22Rv1 (cell line): ENCODE measurements around the gene CHST15.
A peak's percentile ranks its signal among the peaks of the same experiment; 100 is the strongest.

Experiments
- H3K27ac ChIP-seq: fragments of 450-650 bp; 2 replicates; pipeline ENCODE4 v1.5.1; 2017
- ZFX ChIP-seq: fragments of 450-650 bp; IDR thresholded peaks from 2 replicates; pipeline ENCODE4 v1.6.1; 2017; ENCODE audit warnings: antibody characterized with exemption, borderline replicate concordance
- TF ChIP-seq, protein P1 (sequence below): fragments of 450-650 bp; IDR thresholded peaks from 2 replicates; pipeline ENCODE4 v1.5.1; 2017; ENCODE audit warnings: mild to moderate bottlenecking

Gene CHST15

DNA sequence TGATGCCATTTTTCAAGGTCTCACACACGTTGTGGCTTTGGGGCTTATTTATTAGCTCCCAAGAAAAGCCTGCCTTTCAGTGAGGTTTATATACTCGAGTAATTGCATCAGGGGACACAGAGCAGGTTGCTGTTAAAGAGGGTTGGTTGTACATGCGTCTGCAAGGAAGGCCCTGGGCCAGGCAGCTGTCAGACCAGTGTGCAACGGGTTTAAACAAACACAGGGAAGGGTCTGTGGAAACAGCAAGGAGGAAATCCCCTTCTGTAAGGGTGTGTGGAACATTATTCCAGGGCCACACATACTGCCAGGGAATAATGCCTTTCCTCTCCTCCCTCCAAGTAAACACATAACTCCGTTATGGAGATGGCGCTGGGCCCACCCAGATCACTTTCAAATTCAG, 1.7 kb upstream of the CHST15 start:
- H3K27ac ChIP-seq: no peak overlapping the region
- TF ChIP-seq, protein P1, sequence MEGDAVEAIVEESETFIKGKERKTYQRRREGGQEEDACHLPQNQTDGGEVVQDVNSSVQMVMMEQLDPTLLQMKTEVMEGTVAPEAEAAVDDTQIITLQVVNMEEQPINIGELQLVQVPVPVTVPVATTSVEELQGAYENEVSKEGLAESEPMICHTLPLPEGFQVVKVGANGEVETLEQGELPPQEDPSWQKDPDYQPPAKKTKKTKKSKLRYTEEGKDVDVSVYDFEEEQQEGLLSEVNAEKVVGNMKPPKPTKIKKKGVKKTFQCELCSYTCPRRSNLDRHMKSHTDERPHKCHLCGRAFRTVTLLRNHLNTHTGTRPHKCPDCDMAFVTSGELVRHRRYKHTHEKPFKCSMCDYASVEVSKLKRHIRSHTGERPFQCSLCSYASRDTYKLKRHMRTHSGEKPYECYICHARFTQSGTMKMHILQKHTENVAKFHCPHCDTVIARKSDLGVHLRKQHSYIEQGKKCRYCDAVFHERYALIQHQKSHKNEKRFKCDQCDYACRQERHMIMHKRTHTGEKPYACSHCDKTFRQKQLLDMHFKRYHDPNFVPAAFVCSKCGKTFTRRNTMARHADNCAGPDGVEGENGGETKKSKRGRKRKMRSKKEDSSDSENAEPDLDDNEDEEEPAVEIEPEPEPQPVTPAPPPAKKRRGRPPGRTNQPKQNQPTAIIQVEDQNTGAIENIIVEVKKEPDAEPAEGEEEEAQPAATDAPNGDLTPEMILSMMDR: no peak
- TF ChIP-seq ZFX: no peak

DNA sequence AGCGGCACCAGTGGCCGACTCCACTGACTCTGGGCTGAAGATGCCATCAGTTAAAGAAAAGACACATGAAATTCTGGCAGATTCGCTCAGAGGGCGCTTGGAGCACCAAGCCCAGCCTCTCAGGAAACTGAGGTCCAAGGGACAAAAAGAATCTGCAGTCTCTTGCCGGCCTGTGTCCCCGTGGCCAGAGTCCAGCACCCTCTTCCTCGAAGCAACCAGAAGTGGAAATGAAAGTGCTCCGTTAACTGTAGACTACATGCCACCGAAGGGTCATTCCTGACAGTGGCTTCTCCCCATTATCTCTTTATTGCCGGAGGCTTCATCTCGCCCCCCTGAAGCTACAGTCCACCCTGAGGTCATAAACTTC, 1.0 kb upstream of the CHST15 start:
- TF ChIP-seq, protein P1: peak; percentile 3; the same call in 1 of the 2 replicates
- TF ChIP-seq ZFX: no peak
- no peak overlapping the region for H3K27ac ChIP-seq

DNA sequence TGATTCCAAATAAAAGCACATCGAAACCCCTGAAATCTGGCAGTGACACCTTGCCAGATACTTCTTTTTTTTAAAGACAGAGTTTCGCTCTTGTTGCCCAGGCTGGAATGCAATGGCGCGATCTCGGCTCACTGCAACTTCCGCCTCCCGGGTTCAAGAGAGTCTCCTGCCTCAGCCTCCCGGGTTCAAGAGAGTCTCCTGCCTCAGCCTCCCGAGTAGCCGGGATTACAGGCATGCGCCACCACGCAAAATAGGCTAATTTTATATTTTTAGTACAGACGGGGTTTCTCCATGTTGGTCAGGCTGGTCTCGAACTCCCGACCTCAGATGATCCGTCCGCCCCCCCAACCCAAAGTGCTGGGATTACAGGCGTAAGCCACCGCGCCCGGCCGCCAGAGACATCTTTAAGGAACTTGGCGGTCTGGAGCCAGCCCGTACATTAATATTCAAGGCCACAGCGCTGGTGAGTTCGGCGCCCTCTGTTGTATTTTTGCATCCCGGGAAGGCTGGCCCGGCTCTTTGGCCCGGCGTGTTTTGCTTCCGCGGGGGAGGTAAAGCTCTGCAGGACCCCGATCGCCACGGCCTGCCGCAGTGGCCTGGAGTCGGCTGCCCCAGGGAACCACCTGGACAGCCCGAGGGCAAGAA, 498 bp upstream of the CHST15 start:
- TF ChIP-seq, protein P1: peak; percentile 34
- peak overlapping the region; percentile 68 for H3K27ac ChIP-seq

DNA sequence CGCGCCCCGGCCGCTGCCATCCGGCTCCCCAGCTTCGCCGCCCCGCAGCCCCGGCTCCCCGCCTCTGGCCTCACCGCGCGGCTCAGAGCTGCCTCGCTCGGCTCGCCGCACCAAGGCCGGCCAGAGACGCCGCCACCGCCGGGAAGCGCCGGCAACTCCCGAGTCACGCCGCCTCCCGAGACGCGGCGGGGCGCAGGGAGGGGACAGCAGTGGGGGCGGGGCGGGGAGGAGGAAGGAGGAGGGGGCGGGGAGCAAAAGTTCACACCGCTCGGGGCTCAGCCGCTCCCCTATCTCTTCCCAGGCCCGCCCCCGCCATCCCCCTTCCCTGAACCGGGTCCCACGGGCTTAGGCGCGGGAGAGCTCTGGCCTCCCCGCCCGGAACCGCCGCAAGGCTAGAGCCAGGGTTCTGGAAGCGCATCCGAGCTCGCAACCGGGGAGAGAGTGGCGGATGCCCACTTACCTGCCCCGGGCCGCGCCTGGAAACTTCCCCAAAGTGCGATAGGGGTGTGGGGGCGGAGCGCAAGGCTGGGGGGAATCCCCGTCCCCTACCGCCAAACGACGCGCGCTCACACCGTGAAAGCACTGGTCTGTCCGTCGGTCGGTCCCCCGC, 1.0 kb downstream of the CHST15 start:
- peak overlapping the region; percentile 68 for H3K27ac ChIP-seq
- TF ChIP-seq, protein P1: no peak
- no peak for TF ChIP-seq ZFX

GRCh38 chr10:124091646-124092249, 1.6 kb downstream of the CHST15 start:
- no peak for TF ChIP-seq ZFX
- TF ChIP-seq, protein P1: no peak
- H3K27ac ChIP-seq: no peak overlapping the region

DNA sequence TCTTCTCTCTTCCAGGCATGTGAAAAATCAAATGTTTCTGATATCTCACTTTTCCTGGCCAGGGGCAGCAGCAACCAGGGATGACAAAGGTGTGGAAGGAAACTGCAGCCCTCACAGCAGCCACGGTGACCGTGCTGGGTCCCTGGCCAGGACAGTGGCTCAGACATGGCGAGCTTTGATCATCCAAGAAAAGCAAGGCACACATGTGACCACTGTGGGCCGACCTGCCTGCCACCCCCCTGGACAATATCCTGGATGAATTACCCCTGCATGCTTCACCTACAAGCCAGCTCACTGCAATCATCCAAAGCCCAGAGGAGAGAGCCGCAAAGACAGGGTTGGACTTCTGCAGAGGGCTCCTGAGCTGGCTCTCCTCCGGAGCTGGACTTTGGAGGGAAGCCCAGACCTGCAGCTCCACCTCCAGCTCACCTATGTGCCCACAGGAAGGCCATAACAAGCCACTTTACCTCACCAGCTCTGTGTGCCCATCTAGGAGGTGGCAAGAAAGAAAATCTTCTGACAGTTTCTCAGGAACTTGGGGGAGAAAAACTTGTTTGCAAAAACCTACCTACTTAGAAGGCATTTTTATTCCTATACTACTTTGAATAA, 2.7 kb downstream of the CHST15 start:
- no peak overlapping the region for H3K27ac ChIP-seq
- TF ChIP-seq, protein P1: no peak
- no peak for TF ChIP-seq ZFX

- TF ChIP-seq ZFX: no peak
- TF ChIP-seq, protein P1: no peak
- H3K27ac ChIP-seq: no peak overlapping the region
These were observed 3.5 kb downstream of the CHST15 start for GRCh38 chr10:124089859-124090258.
